Measurements from ENCODE around the gene VEZF1. TPM values are rescaled to one million over a fixed set of nuclear protein-coding genes. Genes with fewer than 3 reads are reported as not detected.
A peak's percentile ranks its signal among the peaks of the same experiment; 100 is the strongest.

Gene VEZF1
- total RNA-seq, 2 donors from 2014 or later = 56.1 to 61.8 TPM

- no peak for DNase-seq (ENCODE audit: low spot score)
Measured at GRCh38 chr17:58001461-58002124, 13.5 kb upstream of the VEZF1 start.

GRCh38 chr17:57999496-58000017, 11.5 kb upstream of the VEZF1 start:
- no peak for DNase-seq (ENCODE audit: low spot score)
- intact Hi-C loops (cut with DNase I) = loop anchor here in 1 of 2 donors (5.0 kb wide), 1 partner anchor 142 kb away; no protein-coding TSS in a partner anchor

More at GRCh38 chr17:58001461-58002124, 13.5 kb upstream of the VEZF1 start:
- intact Hi-C loops (cut with DNase I) = no loop called here

DNA sequence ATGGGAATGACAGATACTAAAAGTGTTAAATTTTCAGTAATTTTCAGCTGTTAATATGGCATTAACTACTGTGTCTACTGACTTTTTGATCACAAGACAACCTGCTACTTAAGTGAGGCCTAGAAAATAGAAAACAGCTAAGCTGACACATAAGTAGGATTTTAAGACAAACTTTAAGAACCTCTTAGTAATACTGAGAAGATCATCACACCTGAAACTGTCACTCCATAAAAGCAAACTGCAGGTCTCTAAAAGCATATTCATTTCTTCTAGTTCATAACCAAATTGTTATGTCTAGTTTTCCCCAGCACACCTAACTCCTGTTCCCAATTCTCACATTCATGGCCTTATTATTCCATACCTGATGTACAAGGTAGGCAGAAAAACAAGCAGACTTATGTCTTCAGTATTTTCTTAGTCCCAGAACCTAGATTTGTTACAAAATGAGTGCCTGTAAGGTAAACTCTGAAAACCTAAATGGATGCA, 11.0 kb upstream of the VEZF1 start:
- DNase-seq (ENCODE audit: low spot score) = no peak
- intact Hi-C loops (cut with DNase I) = loop anchor here in 1 of 2 donors (5.0 kb wide), 1 partner anchor 142 kb away; no protein-coding TSS in a partner anchor

- intact Hi-C loops (cut with DNase I) = loop anchor here in 1 of 2 donors (5.0 kb wide), 1 partner anchor 140 kb away; no protein-coding TSS in a partner anchor
- no peak for DNase-seq (ENCODE audit: low spot score)
Measured at GRCh38 chr17:57997085-57997809, 9.2 kb upstream of the VEZF1 start.

DNA sequence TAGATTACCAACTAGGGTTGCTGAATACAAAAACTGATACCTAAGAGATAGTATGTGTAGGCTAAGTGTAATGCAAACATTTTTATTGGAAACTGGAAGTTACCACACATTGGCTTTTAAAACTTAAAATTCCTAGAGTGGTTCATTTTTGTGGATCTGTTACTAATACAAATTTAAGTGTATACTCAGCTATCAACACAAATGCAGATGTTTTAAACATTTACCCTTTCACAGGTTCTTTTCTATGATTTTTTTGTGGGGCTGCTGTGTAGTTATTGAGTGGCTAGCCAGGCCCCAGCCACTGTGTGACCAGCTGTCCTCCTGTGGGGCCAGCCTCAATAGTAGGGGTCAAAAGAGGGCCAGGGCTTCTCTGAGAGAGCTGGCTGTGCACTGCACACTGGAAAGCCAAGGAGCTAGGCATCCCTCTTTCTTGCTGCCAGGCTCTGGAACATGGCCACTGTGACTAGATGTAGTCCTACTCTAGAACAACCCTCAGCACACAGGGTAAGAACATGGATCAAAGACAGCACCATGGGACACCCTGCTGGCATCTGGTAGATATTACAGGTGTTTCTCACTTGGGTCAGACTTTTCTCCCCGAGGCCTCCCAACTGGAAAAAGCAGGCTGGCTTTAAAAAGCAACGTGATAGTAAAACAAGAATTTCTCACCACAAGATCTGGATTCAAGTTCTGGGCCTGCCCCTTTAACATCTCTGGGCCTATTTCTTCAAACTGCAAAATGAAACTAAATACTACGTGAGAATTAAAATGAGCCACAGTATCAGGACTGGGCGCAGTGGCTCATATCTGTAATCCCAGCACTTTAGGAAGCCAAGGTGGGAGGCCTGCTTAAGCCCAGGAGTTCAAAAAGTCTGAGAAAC, 7.3 kb upstream of the VEZF1 start:
- intact Hi-C loops (cut with DNase I) = loop anchor here (2.0 to 5.0 kb wide), 2 partner anchors 137 to 138 kb away; no protein-coding TSS in a partner anchor
- no peak for DNase-seq (ENCODE audit: low spot score)

GRCh38 chr17:57994436-57994835, 6.4 kb upstream of the VEZF1 start:
- intact Hi-C loops (cut with DNase I) = loop anchor here (2.0 to 5.0 kb wide), 2 partner anchors 117 to 136 kb away; no protein-coding TSS in a partner anchor
- DNase-seq (ENCODE audit: low spot score) = no peak

DNA sequence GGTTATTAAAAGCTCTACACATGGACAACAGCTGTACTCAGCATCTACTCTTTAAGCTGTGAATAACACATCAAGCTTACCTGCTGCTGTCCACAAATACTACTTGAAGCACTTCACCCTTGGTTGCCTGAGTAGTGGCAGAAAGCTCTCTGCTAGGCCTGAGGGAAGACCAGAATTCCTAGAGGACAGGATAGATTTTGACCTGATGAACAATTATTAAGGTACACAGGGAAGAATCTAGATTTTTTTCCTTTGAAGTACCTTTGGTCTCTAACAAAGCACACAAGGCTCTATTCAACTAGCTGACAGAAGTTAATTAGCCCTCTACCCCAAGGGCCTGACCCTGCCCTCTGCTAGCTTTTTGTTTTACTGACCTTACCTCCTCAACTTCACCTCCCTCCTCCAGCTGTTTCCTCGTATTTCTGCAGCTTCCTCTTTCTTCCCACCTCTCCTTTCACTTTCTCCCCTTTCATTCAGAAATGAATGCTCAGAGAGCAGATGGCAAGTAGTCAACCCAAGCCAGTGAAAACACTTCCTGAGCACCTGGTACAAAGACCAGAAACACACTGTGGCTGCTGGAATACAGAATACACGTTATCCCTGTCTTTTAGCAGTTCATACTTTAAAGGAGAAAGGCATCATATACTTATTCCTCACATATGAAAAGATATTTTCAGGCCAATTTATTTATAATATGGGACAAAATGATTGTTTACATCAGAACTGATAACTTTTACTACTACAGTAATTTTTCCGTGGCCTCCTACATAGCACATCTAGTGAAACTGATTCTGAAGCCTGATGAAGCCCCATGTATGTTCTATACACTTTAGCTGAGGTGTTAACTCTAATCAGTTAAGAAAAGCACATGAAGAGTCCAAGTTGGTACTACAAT, 5.7 kb upstream of the VEZF1 start:
- intact Hi-C loops (cut with DNase I) = loop anchor here (2.0 to 5.0 kb wide), 2 partner anchors 116 to 135 kb away; no protein-coding TSS in a partner anchor

DNA sequence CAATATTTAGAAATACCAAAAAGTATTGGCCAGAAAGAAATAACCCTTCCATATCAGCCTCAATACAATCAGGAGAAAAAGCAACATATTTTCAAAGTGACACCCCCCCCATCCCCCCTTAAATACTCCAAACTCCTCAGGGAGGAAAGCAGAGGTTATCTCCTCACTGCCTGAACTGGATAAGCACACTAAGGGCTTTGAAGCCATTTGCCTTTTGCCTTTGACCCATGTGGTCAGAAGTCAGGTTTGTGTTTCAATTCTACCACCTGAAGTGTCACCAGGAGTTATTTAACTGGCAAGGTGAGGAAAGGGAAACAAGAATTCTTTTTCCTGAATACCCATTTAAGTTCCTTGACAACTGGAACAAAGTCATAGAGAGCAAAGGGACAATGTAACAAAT, 3.5 kb upstream of the VEZF1 start:
- no peak for DNase-seq (ENCODE audit: low spot score)
- intact Hi-C loops (cut with DNase I) = loop anchor here in 1 of 2 donors (5.0 kb wide), 1 partner anchor 114 kb away; no protein-coding TSS in a partner anchor

More for the DNA sequence above, 5.7 kb upstream of the VEZF1 start:
- no peak for DNase-seq (ENCODE audit: low spot score)

- intact Hi-C loops (cut with DNase I) = loop anchor here in 1 of 2 donors (5.0 kb wide), 1 partner anchor 113 kb away; no protein-coding TSS in a partner anchor
- DNase-seq (ENCODE audit: low spot score) = no peak
Measured at GRCh38 chr17:57990037-57990436, 2.0 kb upstream of the VEZF1 start.

DNA sequence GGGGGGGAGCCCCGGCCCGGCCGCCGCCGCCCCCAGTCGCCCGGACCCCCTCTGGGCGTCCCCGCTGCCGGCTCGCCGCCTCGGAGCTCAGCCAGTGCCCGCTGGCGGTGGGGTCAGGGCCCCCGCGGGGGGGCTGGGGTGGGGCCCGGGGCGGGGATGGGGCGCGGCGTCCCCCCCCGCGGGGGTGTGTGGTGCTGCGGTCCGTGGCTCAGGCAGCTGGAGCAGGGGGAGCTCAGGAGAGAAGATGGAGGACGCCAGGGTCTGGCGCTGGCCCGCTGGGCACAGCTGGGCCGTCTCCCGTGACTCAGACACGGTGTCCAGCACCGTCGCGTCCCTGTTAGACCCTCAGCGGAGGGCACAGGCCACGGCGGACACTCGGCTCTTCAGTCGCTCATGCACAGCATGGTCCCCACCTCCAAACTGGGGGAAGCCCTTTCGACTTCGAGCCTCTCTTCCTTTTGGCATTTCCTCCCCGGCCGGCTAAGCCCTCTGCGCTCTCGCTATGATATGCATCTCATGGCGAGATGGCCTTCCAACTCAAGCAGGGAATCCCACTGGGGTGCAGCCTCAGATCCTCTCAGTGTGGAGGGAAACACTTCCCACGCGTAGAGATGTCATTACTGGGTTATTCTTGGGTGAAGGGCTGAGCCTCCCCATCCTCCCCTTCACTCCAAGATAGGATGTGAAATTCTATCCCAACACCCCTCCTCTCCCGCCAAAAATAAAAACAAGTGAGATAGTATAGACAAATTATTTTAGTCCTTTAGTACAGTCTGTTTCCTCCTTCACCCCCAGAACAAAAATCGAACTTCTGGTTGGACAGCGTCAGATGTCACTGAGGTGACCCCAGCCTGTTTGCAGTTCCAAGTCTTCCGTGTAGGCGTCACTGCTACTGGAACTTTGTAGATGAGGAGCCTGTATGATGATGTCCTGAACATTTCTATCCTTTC, 522 bp upstream of the VEZF1 start:
- peak; percentile 90 for DNase-seq (ENCODE audit: low spot score)

GRCh38 chr17:57986841-57987580, 1.0 kb downstream of the VEZF1 start:
- intact Hi-C loops (cut with DNase I) = loop anchor here in 1 of 2 donors (5.0 kb wide), 1 partner anchor 35 kb away; no protein-coding TSS in a partner anchor
- peak; percentile 80 for DNase-seq (ENCODE audit: low spot score)

More for the DNA sequence above, 522 bp upstream of the VEZF1 start:
- intact Hi-C loops (cut with DNase I) = loop anchor here in 1 of 2 donors (5.0 kb wide), 1 partner anchor 36 kb away; no protein-coding TSS in a partner anchor

DNA sequence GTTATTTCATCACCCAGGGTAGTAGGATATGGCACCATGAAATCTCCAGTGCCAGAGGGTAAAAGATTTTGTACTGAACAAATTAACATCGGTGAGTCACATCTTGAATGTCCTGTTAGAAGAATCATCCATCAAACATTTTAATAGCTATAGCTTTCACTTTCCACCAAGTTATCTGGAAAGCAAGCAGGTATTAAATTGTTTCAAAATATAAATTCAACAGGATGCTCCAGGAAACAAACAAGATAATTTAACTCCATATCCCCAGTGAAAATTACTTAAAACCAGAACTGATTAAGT, 2.4 kb downstream of the VEZF1 start:
- intact Hi-C loops (cut with DNase I) = loop anchor here in 1 of 2 donors (5.0 kb wide), 1 partner anchor 33 kb away; no protein-coding TSS in a partner anchor
- no peak for DNase-seq (ENCODE audit: low spot score)

DNA sequence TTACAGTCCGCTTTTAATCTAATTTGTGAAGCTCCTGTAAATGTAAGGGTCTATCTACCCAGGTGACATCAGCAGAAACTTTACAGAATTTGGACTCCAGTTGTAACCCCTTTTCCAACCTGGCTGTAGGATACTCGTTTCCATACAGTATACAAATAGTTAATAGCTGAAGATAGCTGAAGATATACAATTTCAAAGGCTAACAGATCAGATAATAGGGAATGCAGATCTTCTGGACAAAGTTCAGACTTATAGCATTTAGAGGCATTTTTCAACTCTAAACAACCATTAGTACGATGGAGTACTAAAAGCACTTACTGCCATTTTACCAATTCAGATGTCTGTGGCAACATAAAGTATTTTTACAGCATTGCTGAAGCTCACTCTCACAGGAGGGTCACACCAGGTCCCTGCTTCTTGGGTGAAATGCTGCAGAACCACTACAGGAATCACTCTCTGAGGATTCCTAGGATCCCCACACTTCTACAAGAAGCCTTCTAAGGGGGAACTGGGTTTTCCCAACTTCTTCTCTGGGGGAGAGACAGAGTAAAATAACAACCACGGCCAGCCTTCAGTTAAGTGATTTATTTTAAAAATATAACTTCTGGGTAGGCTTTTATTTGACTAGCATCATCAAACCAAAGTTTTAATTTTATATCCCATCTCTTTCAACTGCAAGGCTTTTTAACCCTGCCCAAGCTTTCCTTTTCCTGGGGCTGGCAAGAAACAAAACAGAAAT, 2.9 kb downstream of the VEZF1 start:
- intact Hi-C loops (cut with DNase I) = loop anchor here in 1 of 2 donors (5.0 kb wide), 1 partner anchor 33 kb away; no protein-coding TSS in a partner anchor
- no peak for DNase-seq (ENCODE audit: low spot score)

DNA sequence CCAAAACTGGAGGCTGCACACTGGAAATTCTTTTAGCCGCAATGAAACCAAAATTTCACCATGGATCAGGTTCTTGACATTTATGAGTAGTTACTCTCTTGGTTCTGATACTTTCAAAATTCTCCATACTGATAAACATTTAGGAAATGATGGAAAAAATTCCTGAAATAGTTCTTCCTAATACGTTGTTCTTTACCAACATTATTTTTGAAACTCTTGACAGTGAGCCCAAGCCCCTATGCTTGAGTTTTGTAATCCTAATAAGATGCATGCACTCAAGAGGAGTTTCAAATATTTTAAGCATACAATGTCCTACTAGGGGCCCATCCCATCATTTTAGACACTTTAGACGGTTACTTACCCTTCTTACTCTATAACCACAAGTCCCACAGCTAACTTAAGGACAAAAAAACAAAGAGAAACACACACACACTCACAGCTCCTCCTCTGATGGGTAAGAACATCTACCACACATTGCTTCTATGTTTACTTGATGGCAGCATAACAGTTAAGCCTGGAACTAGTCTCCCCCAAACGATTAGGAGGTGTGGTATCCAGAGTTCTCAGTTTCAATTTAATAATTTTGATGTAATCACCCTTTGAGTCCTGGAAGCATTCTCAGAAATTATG, 3.7 kb downstream of the VEZF1 start:
- intact Hi-C loops (cut with DNase I) = no loop called here
- DNase-seq (ENCODE audit: low spot score) = no peak

DNA sequence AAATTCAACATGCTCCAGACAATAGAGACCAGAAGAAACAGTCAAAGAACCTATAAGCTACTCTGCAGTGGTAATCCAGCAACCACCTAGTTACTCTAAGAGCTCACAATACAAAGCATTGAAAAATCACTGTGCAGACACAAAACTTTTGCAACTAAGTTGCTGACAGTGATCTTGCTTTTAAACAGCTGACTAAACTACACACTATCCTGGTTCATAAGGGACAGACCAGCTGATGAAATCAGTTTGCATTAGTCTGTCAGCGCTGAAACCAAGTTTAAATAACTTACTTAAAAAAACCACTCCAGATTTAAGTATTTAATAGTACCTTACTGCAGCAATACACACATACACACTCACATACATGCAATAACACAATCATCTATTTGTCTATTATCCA, 4.6 kb downstream of the VEZF1 start:
- intact Hi-C loops (cut with DNase I) = no loop called here
- no peak for DNase-seq (ENCODE audit: low spot score)

Measured in posterior vena cava (tissue), 2 donors.